AG04450 (cell line): ENCODE measurements around the gene FGD4. TPM values are rescaled to one million over a fixed set of nuclear protein-coding genes. Genes with fewer than 3 reads are reported as not detected.
"Not testable (repeated sequence)": the region's sequence is repeated elsewhere in the genome, so short reads cannot be mapped to it uniquely, and the experiment has no call there.

Experiments
- CTCF ChIA-PET: fragments of 300-600, 350-600 bp; formaldehyde crosslinking; extraction: SDS; loops from one replicate; lab custom pipeline; 2022; ENCODE audit warnings: antibody characterized with exemption, inconsistent platforms; lab: Charles Lee
- POLR2A ChIA-PET: fragments of 350-600 bp; formaldehyde crosslinking; extraction: SDS; loops from one replicate; lab custom pipeline; 2021; ENCODE audit warnings: antibody characterized with exemption, inconsistent platforms; lab: Yijun Ruan, JAX
- DNase-seq: peaks from one replicate; pipeline ENCODE4 v3.0.0-alpha.2; 2011; ENCODE audit warnings: low read depth, low spot score
- H3K27ac ChIP-seq: one replicate; pipeline ENCODE4 v1.5.1; 2012; ENCODE audit warnings: low read depth, low read length, control low read depth
- H3K27me3 ChIP-seq: one replicate; pipeline ENCODE4 v1.6.0; 2012; ENCODE audit warnings: low read length; ENCODE audit not compliant: control insufficient read depth, insufficient read depth
- H3K4me3 ChIP-seq: 2 replicates; pipeline ENCODE4 v1.5.1; 2011; ENCODE audit warnings: mild to moderate bottlenecking, low read depth, low read length, control low read depth
- H3K9me3 ChIP-seq: 2 replicates; pipeline ENCODE4 v1.5.1; 2012; ENCODE audit warnings: low read length; ENCODE audit not compliant: control insufficient read depth, insufficient read depth
- polyA plus RNA-seq: library from polyadenylated mRNA; depleted of rRNA; stranded (reverse); fragments of >200 nt; gene quantifications from 2 replicates; pipeline ENCODE4 v1.2.3, GENCODE V29; 2011
- TF ChIP-seq, protein P1 (sequence below): IDR thresholded peaks from 2 replicates; pipeline ENCODE4 v1.5.1; 2011; ENCODE audit warnings: low read depth, low read length, control low read depth, inconsistent platforms

Gene FGD4
- polyA plus RNA-seq, 1 experiment, result 5.1 TPM

- DNase-seq, result no peak
- CTCF ChIA-PET, result no interaction called here
- Histone ChIP-seq H3K4me3 (no peak overlapping the region), H3K27ac (no peak overlapping the region), H3K27me3 (no peaks in the 10 kb centered on the region), H3K9me3 (no peaks in the 10 kb centered on the region; the same call in 1 of the 2 replicates)
- POLR2A ChIA-PET, result no interaction called here
- TF ChIP-seq, protein P1, sequence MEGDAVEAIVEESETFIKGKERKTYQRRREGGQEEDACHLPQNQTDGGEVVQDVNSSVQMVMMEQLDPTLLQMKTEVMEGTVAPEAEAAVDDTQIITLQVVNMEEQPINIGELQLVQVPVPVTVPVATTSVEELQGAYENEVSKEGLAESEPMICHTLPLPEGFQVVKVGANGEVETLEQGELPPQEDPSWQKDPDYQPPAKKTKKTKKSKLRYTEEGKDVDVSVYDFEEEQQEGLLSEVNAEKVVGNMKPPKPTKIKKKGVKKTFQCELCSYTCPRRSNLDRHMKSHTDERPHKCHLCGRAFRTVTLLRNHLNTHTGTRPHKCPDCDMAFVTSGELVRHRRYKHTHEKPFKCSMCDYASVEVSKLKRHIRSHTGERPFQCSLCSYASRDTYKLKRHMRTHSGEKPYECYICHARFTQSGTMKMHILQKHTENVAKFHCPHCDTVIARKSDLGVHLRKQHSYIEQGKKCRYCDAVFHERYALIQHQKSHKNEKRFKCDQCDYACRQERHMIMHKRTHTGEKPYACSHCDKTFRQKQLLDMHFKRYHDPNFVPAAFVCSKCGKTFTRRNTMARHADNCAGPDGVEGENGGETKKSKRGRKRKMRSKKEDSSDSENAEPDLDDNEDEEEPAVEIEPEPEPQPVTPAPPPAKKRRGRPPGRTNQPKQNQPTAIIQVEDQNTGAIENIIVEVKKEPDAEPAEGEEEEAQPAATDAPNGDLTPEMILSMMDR, result no peak
Observed at GRCh38 chr12:32560520-32560919, 161.2 kb downstream of the FGD4 start.

DNA sequence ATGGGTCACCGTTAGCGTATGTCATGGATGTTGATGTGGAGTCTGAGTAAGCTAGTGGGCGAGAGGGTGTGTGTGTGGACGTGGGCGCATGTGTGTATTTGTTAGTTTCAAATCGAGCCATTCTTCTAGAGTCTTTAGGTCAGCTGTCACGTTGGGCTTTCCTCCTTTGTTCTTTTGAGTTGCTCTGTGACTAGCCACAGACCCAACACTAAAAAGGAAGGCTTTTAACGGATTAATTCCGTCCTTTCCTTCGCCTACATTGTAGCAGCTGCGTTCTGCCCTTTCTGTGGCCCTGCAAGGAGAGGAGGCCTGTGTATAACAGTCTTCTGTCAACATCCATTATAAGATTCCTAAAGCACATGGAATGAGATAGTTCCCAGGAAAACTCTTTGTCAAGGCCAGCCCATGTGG, 162.6 kb downstream of the FGD4 start:
- Histone ChIP-seq H3K27ac (no peak overlapping the region), H3K9me3 (no peaks in the 10 kb centered on the region; the same call in 1 of the 2 replicates), H3K27me3 (no peaks in the 10 kb centered on the region), H3K4me3 (no peak overlapping the region)
- TF ChIP-seq, protein P1, result no peak
- no peak for DNase-seq
- CTCF ChIA-PET, result no interaction called here
- POLR2A ChIA-PET, result no interaction called here

GRCh38 chr12:32562413-32562812, 163.1 kb downstream of the FGD4 start:
- H3K27me3 ChIP-seq, DNase-seq, POLR2A ChIA-PET, CTCF ChIA-PET, H3K9me3 ChIP-seq, H3K27ac ChIP-seq, H3K4me3 ChIP-seq: not testable (repeated sequence)

DNA sequence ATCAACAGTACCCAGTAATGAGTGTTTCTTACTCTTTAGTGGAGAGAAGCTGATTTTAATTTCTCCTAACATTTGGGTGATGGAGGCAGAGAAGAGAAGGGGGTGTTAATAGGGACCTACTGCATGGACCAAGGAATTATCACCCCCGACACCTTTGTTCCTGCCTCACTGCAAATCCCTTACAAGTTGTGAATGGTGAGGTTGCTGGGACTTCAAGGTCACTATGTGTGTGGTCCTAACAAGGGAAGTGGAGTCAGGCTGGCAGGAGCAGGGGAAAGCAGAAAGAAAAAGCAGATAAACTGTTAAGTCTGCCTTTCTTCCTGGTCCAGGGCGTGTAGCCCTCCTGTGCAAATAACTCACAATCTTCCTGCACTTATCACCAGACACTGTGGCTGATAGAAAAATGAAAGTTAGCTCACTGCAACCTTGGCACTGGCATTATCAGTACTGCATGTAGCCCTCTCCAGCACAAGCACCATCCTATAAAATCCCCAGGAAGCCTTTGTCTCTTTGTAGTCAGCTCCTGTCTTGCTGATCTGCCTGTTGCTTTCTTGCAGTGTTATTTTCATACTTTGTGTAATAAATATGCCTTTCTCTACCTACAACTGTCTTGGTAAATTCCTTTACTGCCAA, 167.4 kb downstream of the FGD4 start:
- CTCF ChIA-PET, result no interaction called here
- H3K27ac ChIP-seq, result no peak overlapping the region

GRCh38 chr12:32567296-32567674, 167.9 kb downstream of the FGD4 start:
- POLR2A ChIA-PET, result interaction anchor here (1.0 kb wide), 1 partner anchor 33 kb away, joined by 3 read pairs; no protein-coding TSS in a partner anchor
- Histone ChIP-seq H3K9me3 (no peaks in the 10 kb centered on the region; the same call in 1 of the 2 replicates), H3K27ac (no peak overlapping the region), H3K4me3 (no peak overlapping the region), H3K27me3 (no peaks in the 10 kb centered on the region)
- CTCF ChIA-PET, result no interaction called here
- TF ChIP-seq, protein P1, result no peak
- no peak for DNase-seq

More for the DNA sequence above, 167.4 kb downstream of the FGD4 start:
- DNase-seq, result no peak
- Histone ChIP-seq H3K27me3 (no peaks in the 10 kb centered on the region), H3K9me3 (no peaks in the 10 kb centered on the region; the same call in 1 of the 2 replicates), H3K4me3 (no peak overlapping the region)
- POLR2A ChIA-PET, result no interaction called here
- TF ChIP-seq, protein P1, result no peak
